ENCODE results near the gene KIF3C.

The KIF3C gene

DNA sequence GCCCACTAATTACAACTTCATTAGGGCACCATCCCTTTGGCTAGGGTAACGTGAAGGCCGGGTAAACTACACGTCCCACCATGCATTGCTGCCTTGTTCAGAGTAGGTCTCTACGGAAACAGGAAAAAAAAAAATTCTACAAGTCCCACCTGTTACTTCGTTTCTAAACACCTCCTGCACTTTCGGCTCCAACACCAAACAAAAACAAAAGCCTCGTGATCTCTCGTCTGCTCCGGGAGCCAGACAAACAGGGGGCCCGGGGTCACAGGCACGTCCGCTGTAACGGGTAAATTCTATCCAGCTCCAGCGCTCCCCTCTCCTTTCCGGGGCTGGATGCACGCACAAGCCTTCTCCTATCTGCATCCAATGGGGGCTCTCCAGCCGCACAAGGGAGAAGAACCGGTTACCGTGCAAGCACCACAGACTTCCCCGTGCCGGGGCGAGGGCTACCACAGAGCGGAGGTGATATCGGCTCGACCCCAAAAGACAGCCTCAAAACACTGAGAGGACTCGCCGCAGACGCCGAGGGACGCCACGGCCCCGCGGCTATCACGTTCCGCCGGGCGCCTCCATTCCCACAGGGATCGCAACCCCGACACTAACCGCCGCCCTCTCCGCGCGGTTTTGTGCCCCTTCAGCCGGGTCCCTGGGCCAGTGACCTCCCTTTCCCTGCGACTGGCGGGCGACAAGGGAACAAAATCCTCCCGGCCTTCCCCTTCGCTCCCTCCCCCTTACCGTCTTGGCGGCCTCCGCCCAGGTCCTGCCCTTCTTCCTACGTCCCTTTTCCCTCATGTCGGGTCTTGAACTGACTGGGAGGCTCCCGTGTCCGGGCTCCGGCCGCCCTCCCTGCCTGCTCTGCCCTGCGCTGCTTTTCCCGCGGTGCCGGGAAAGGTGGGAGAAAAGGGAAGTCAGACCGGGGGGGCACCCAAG, 104.6 kb downstream of the KIF3C start:
- peak; percentile 87 for DNase-seq (ENCODE audit: low spot score)
